HG03571 (cell line): Measurements from ENCODE around the gene HOXD3.

ENCODE experiments used
- ATAC-seq: cut with Tn5 transposase; IDR thresholded peaks from one replicate; pipeline ENCODE4 v1.9.1; 2021; ENCODE audit not compliant: unreplicated experiment

Gene HOXD3

GRCh38 chr2:176206136-176206535, 49.0 kb downstream of the HOXD3 start:
- ATAC-seq, result no peak

- no peak for ATAC-seq
Measured at GRCh38 chr2:176206682-176207081, 49.6 kb downstream of the HOXD3 start.

GRCh38 chr2:176211110-176211509, 54.0 kb downstream of the HOXD3 start:
- no peak for ATAC-seq

- no peak for ATAC-seq
Measured at GRCh38 chr2:176212276-176212675, 55.2 kb downstream of the HOXD3 start.

GRCh38 chr2:176213406-176213805, 56.3 kb downstream of the HOXD3 start:
- no peak for ATAC-seq
